H9 (cell line): ENCODE results near the gene NPRL2. TPM values are rescaled to one million over a fixed set of nuclear protein-coding genes. Genes with fewer than 3 reads are reported as not detected.

Source experiments
- DNase-seq: peaks from one replicate; pipeline ENCODE4 v3.0.0-alpha.2; 2017
- H2AFZ ChIP-seq: one replicate; pipeline ENCODE4 v1.6.1; 2013; ENCODE audit warnings: mild to moderate bottlenecking, low read length, control low read depth, moderate library complexity
- H2AK5ac ChIP-seq: 2 replicates; pipeline ENCODE4 v1.6.1; 2013; ENCODE audit warnings: low read length, control low read depth, mixed read lengths; ENCODE audit not compliant: insufficient read length
- H2BK120ac ChIP-seq: one replicate; pipeline ENCODE4 v1.6.1; 2013; ENCODE audit warnings: low read depth, mild to moderate bottlenecking, low read length, control low read depth, inconsistent platforms; ENCODE audit not compliant: poor library complexity, severe bottlenecking
- H2BK12ac ChIP-seq: 2 replicates; pipeline ENCODE4 v1.6.1; 2013; ENCODE audit warnings: low read length, control low read depth, mixed read lengths, low read depth; ENCODE audit not compliant: insufficient read length
- H2BK15ac ChIP-seq: 2 replicates; pipeline ENCODE4 v1.6.1; 2013; ENCODE audit warnings: low read depth, low read length, control low read depth
- H2BK20ac ChIP-seq: one replicate; pipeline ENCODE4 v1.6.1; 2013; ENCODE audit warnings: low read depth, mild to moderate bottlenecking, low read length, control low read depth, inconsistent platforms; ENCODE audit not compliant: poor library complexity, severe bottlenecking
- H2BK5ac ChIP-seq: 2 replicates; pipeline ENCODE4 v1.6.1; 2013; ENCODE audit warnings: low read length, control low read depth, mixed read lengths; ENCODE audit not compliant: insufficient read length
- H3K14ac ChIP-seq: 2 replicates; pipeline ENCODE4 v1.6.1; 2013; ENCODE audit warnings: low read length, control low read depth; ENCODE audit not compliant: insufficient read depth
- H3K18ac ChIP-seq: 2 replicates; pipeline ENCODE4 v1.6.1; 2013; ENCODE audit warnings: low read depth, mild to moderate bottlenecking, mixed read lengths, low read length, control low read depth; ENCODE audit not compliant: insufficient read length
- H3K23ac ChIP-seq: 2 replicates; pipeline ENCODE4 v1.6.1; 2013; ENCODE audit warnings: low read length, control low read depth, mixed read lengths, low read depth; ENCODE audit not compliant: insufficient read length
- H3K23me2 ChIP-seq: 2 replicates; pipeline ENCODE4 v1.6.1; 2013; ENCODE audit warnings: low read depth, mild to moderate bottlenecking, mixed read lengths, low read length, control low read depth; ENCODE audit not compliant: insufficient read length, poor library complexity, severe bottlenecking
- H3K27ac ChIP-seq: 2 replicates; pipeline ENCODE4 v1.5.1; 2013; ENCODE audit warnings: low read length, control low read depth, mixed read lengths, low read depth; ENCODE audit not compliant: insufficient read length
- H3K27me3 ChIP-seq: 2 replicates; pipeline ENCODE4 v1.6.1; 2013; ENCODE audit warnings: low read length, control low read depth, inconsistent platforms; ENCODE audit not compliant: insufficient read depth
- H3K4ac ChIP-seq: 2 replicates; pipeline ENCODE4 v1.6.1; 2013; ENCODE audit warnings: low read depth, mild to moderate bottlenecking, control low read depth, inconsistent platforms, low read length, moderate library complexity
- H3K4me1 ChIP-seq: 2 replicates; pipeline ENCODE4 v1.6.1; 2013; ENCODE audit warnings: low read length, control low read depth, inconsistent platforms; ENCODE audit not compliant: insufficient read depth
- H3K4me2 ChIP-seq: 2 replicates; pipeline ENCODE4 v1.6.1; 2013; ENCODE audit warnings: low read length, control low read depth, mixed read lengths; ENCODE audit not compliant: insufficient read length, insufficient read depth
- H3K56ac ChIP-seq: 2 replicates; pipeline ENCODE4 v1.6.1; 2013; ENCODE audit warnings: low read depth, mild to moderate bottlenecking, mixed read lengths, low read length, control low read depth; ENCODE audit not compliant: insufficient read length
- H3K79me1 ChIP-seq: 2 replicates; pipeline ENCODE4 v1.6.1; 2013; ENCODE audit warnings: low read depth, mild to moderate bottlenecking, moderate library complexity, low read length, control low read depth, inconsistent platforms; ENCODE audit not compliant: insufficient read depth, poor library complexity, severe bottlenecking
- H3K79me2 ChIP-seq: 2 replicates; pipeline ENCODE4 v1.6.1; 2013; ENCODE audit warnings: low read length, control low read depth, inconsistent platforms; ENCODE audit not compliant: insufficient read depth
- H3K9ac ChIP-seq: 2 replicates; pipeline ENCODE4 v1.6.1; 2013; ENCODE audit warnings: low read length, control low read depth, mixed read lengths; ENCODE audit not compliant: insufficient read length; ENCODE audit errors: extremely low read depth
- H3K9me3 ChIP-seq: one replicate; pipeline ENCODE4 v1.6.1; 2013; ENCODE audit warnings: low read depth, low read length, inconsistent platforms; ENCODE audit not compliant: control insufficient read depth
- H3T11ph ChIP-seq: one replicate; pipeline ENCODE4 v1.6.1; 2013; ENCODE audit warnings: mild to moderate bottlenecking, low read length, control low read depth, inconsistent platforms
- H4K20me1 ChIP-seq: one replicate; pipeline ENCODE4 v1.6.1; 2013; ENCODE audit not compliant: control insufficient read depth, insufficient read length, insufficient read depth
- H4K5ac ChIP-seq: 2 replicates; pipeline ENCODE4 v1.6.1; 2013; ENCODE audit warnings: low read depth, mild to moderate bottlenecking, mixed read lengths, low read length, control low read depth; ENCODE audit not compliant: insufficient read length
- H4K8ac ChIP-seq: replicated peaks from 2 replicates; pipeline ENCODE4 v1.6.1; 2013; ENCODE audit warnings: low read length, control low read depth, mixed read lengths, low read depth; ENCODE audit not compliant: insufficient read length
- H4K91ac ChIP-seq: 2 replicates; pipeline ENCODE4 v1.6.1; 2013; ENCODE audit warnings: low read depth, mild to moderate bottlenecking, moderate library complexity, mixed read lengths, low read length, control low read depth; ENCODE audit not compliant: insufficient read length
- H3K27ac Mint-ChIP-seq, 3 experiments: 2 replicates in 2 of 3; 3 replicates in 1 of 3; pipeline ENCODE4 v1.8.0; 2020 to 2021; ENCODE audit warnings: mixed read lengths in 3 of 3, mild to moderate bottlenecking in 1 of 3, moderate library complexity in 1 of 3
- H3K27me3 Mint-ChIP-seq: 2 replicates; pipeline ENCODE4 v1.8.0; 2021; ENCODE audit warnings: low read depth, mild to moderate bottlenecking, moderate library complexity, mixed read lengths
- H3K36me3 Mint-ChIP-seq, 3 experiments: 2 replicates in 2 of 3; 3 replicates in 1 of 3; pipeline ENCODE4 v1.8.0; 2020 to 2021; ENCODE audit warnings: low read depth in 3 of 3, mixed read lengths in 3 of 3; ENCODE audit not compliant: insufficient read depth in 1 of 3
- H3K4me1 Mint-ChIP-seq, 2 experiments: 2 replicates each; pipeline ENCODE4 v1.8.0; 2020; ENCODE audit warnings: mixed read lengths in 2 of 2
- H3K4me3 Mint-ChIP-seq, 2 experiments: 2 replicates in 1 of 2; 3 replicates in 1 of 2; pipeline ENCODE4 v1.8.0; 2020 to 2021; ENCODE audit warnings: mild to moderate bottlenecking in 2 of 2, mixed read lengths in 2 of 2, moderate library complexity in 1 of 2
- H3K9me3 Mint-ChIP-seq, 2 experiments: 2 replicates in 1 of 2; 3 replicates in 1 of 2; pipeline ENCODE4 v1.8.0; 2020; ENCODE audit warnings: mild to moderate bottlenecking in 2 of 2, mixed read lengths in 2 of 2, moderate library complexity in 1 of 2
- CTCF ChIP-seq: fragments of 200-600 bp; sonication (generic); conservative IDR thresholded peaks from 3 replicates; pipeline ENCODE4 v1.8.0; 2021; ENCODE audit warnings: antibody characterized with exemption, mild to moderate bottlenecking
- whole genome bisulfite sequencing: extraction: QIAGEN DNeasy Blood & Tissue Kit; methylation state at CpG from one replicate; pipeline ENCODE4 v1.1.7; 2013; ENCODE audit warnings: missing lambda C conversion rate, low lambda C conversion rate, mixed read lengths; ENCODE audit not compliant: insufficient read length; ENCODE audit errors: extremely low coverage; 5-methylcytosine and 5-hydroxymethylcytosine counted together
- total RNA-seq: library from RNA; stranded (reverse); gene quantifications from 2 replicates; pipeline ENCODE4 v1.2.1, GENCODE V29; 2021

The NPRL2 gene
- total RNA-seq, 1 experiment from 2014 or later, result 23.4 TPM

GRCh38 chr3:50395070-50395860 lies 44.7 kb upstream of the NPRL2 start:
- Histone ChIP-seq H3K4me2 (no peak overlapping the region), H3K14ac (no peak overlapping the region; the same call in 1 of the 2 replicates), H2BK20ac (no peak overlapping the region), H4K8ac (no peak overlapping the region), H3K27me3 (no peaks in the 10 kb centered on the region), H3K9ac (no peak overlapping the region), H2BK5ac (no peak overlapping the region), H2BK120ac (no peak overlapping the region), H3K79me2 (no peaks in the 10 kb centered on the region), H2BK15ac (no peak overlapping the region), H3K23me2 (no peaks in the 10 kb centered on the region), H4K91ac (no peak overlapping the region), H2BK12ac (no peak overlapping the region), H3K27ac (no peak overlapping the region), H4K5ac (no peak overlapping the region), H3K79me1 (no peaks in the 10 kb centered on the region), H3K9me3 (no peaks in the 10 kb centered on the region), H3T11ph (no peak overlapping the region), H3K4ac (no peak overlapping the region), H3K18ac (no peak overlapping the region), H3K4me1 (no peaks in the 10 kb centered on the region), H3K23ac (no peak overlapping the region), H3K56ac (no peak overlapping the region), H2AFZ (no peak overlapping the region), H2AK5ac (no peak overlapping the region), H4K20me1 (no peaks in the 10 kb centered on the region)
- no peak for DNase-seq
- Mint-ChIP-seq H3K9me3 (no peaks in the 10 kb centered on the region), H3K27me3 (peaks cover 6% of the 10 kb centered on the region), H3K36me3 (0 out of 7 replicates have a peak, but pooled peaks cover 0 to 4% (median 0%) of the 10 kb centered on the region in 3 experiments), H3K4me1 (no peaks in the 10 kb centered on the region), H3K27ac (no peak overlapping the region), H3K4me3 (no peak overlapping the region)
- TF ChIP-seq CTCF, result no peak
- WGBS, result no CpG with 5 or more reads among the region's 10 CpGs
